Upper lobe of right lung (tissue), 1 donor: ENCODE results near the gene ABCA1. TPM values are rescaled to one million over a fixed set of nuclear protein-coding genes. Genes with fewer than 3 reads are reported as not detected.
"Not testable (repeated sequence)": the region's sequence is repeated elsewhere in the genome, so short reads cannot be mapped to it uniquely, and the experiment has no call there.

Source experiments
- ATAC-seq: fragments of 200-7000 bp; cut with Tn5 transposase; one replicate; pipeline ENCODE4 v1.9.1; 2020; ENCODE audit warnings: mild to moderate bottlenecking, moderate library complexity
- DNase-seq: peaks from one replicate; pipeline ENCODE4 v3.0.0-alpha.2; 2020
- H3K27ac ChIP-seq: fragments of 200-600 bp; one replicate; pipeline ENCODE4 v1.8.0; 2022
- H3K27me3 ChIP-seq: fragments of 200-600 bp; one replicate; pipeline ENCODE4 v1.8.0; 2022; ENCODE audit warnings: mild to moderate bottlenecking
- H3K36me3 ChIP-seq: fragments of 200-600 bp; one replicate; pipeline ENCODE4 v1.8.0; 2022
- H3K4me1 ChIP-seq: fragments of 200-600 bp; one replicate; pipeline ENCODE4 v1.8.0; 2022
- H3K4me3 ChIP-seq: fragments of 200-600 bp; one replicate; pipeline ENCODE4 v1.8.0; 2022; ENCODE audit warnings: mild to moderate bottlenecking
- H3K9me3 ChIP-seq: fragments of 200-600 bp; one replicate; pipeline ENCODE4 v1.8.0; 2022
- CTCF ChIP-seq: fragments of 200-600 bp; IDR thresholded peaks from one replicate; pipeline ENCODE4 v1.8.0; 2022; ENCODE audit warnings: antibody characterized with exemption
- intact Hi-C: fragments of 100-400 bp; cut with DNase I; formaldehyde crosslinking; loops from one replicate; pipeline ENCODE4 v1.11.0; 2022
- total RNA-seq: library from RNA; stranded (reverse); fragmentation: NEBNext Ultra II Directional; extraction: Animal tissue kit (Norgen Biotek cat#: 25700); gene quantifications from one replicate; pipeline ENCODE4 v1.2.1, GENCODE V29; 2021
- donor health status: DM: no; HTN: yes; CAD: no; lungs with severe emphysema.

The ABCA1 gene
- total RNA-seq, 1 donor from 2014 or later, result 49.0 TPM

DNA sequence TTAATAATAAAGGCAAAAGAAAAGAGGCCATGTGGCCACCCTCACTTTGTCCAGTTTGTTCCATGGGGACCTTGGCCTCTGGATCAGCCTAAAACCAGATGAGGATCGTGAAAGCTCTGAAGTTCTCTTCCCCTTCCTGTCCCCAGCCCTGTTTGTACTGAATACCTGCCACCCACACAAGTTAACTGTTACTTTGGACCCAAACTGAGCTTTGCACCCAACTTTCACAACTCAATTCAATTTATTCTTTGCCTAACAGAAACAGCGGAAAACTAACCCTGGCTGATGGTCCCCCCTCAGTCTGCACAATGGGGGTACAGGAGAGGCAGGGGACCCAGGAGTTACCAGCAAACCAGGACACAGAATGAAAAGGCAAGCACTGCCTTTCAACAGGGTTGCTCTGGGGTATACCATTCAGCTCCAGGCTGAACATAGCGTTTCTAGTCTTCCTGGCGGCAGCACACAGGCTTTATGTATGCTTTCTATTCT, 28.2 kb downstream of the ABCA1 start:
- Histone ChIP-seq H3K9me3 (no peaks in the 10 kb centered on the region), H3K27me3 (no peaks in the 10 kb centered on the region), H3K27ac (no peak overlapping the region), H3K4me1 (peaks cover 3% of the 10 kb centered on the region), H3K36me3 (peaks cover 8% of the 10 kb centered on the region), H3K4me3 (no peak overlapping the region)
- DNase-seq, result no peak
- intact Hi-C loops, result no loop called here
- no peak for TF ChIP-seq CTCF
- no peak for ATAC-seq

DNA sequence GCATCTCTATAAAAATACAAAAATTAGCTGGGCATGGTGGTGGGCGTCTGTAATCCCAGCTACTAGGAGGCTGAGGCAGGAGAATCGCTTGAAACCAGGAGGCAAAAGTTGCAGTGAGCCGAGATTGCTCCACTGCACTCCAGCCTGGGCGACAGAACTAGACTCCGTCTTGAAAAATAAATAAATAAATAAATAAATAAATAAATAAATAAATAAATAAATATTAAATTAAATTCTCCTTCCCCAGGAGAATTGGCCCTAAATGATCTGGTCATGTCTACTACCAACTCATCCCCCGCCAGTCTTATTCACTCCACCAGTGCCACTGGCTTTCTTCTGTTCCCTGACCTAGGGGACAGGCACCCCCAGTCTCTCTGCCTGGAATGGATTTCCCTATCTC, 29.6 kb downstream of the ABCA1 start:
- H3K27ac ChIP-seq, ATAC-seq, H3K4me3 ChIP-seq, H3K36me3 ChIP-seq, intact Hi-C loops, H3K4me1 ChIP-seq, H3K9me3 ChIP-seq, DNase-seq, H3K27me3 ChIP-seq: not testable (repeated sequence)

GRCh38 chr9:104896131-104896530, 31.8 kb downstream of the ABCA1 start:
- no peaks in the 10 kb centered on the region for H3K36me3 ChIP-seq
- no peaks in the 10 kb centered on the region for H3K4me1 ChIP-seq
- no peak overlapping the region for H3K4me3 ChIP-seq
- DNase-seq, result no peak
- no peaks in the 10 kb centered on the region for H3K9me3 ChIP-seq
- H3K27me3 ChIP-seq, result no peaks in the 10 kb centered on the region
- TF ChIP-seq CTCF, result no peak
- H3K27ac ChIP-seq, result no peak overlapping the region
- intact Hi-C loops, result no loop called here
- no peak for ATAC-seq

GRCh38 chr9:104895572-104895971, 32.4 kb downstream of the ABCA1 start:
- DNase-seq (no peak), ATAC-seq (no peak)
- Histone ChIP-seq H3K27me3 (no peaks in the 10 kb centered on the region), H3K4me1 (no peaks in the 10 kb centered on the region), H3K27ac (no peak overlapping the region), H3K4me3 (no peak overlapping the region), H3K36me3 (no peaks in the 10 kb centered on the region), H3K9me3 (no peaks in the 10 kb centered on the region)
- no peak for TF ChIP-seq CTCF
- intact Hi-C loops, result no loop called here

GRCh38 chr9:104892701-104893100, 35.3 kb downstream of the ABCA1 start:
- ATAC-seq (no peak), DNase-seq (no peak)
- H3K9me3 ChIP-seq, result no peaks in the 10 kb centered on the region
- intact Hi-C loops, result no loop called here
- H3K36me3 ChIP-seq, result peaks cover 11% of the 10 kb centered on the region
- H3K4me1 ChIP-seq, result peaks cover 6% of the 10 kb centered on the region
- no peak overlapping the region for H3K4me3 ChIP-seq
- H3K27ac ChIP-seq, result no peak overlapping the region
- TF ChIP-seq CTCF, result no peak
- no peaks in the 10 kb centered on the region for H3K27me3 ChIP-seq

GRCh38 chr9:104890433-104890770, 37.6 kb downstream of the ABCA1 start:
- Histone ChIP-seq H3K4me3 (no peak overlapping the region), H3K36me3 (peaks cover 32% of the 10 kb centered on the region), H3K9me3 (no peaks in the 10 kb centered on the region), H3K27ac (no peak overlapping the region), H3K4me1 (peaks cover 6% of the 10 kb centered on the region), H3K27me3 (no peaks in the 10 kb centered on the region)
- intact Hi-C loops, result no loop called here
- ATAC-seq, result no peak
- no peak for DNase-seq
- no peak for TF ChIP-seq CTCF
